Activated CD8-positive, alpha-beta memory T cell treated with anti-CD3 and anti-CD28 coated beads, Interleukin-2, amount 50 U/mL, for 1 hour (primary cell): Measurements from ENCODE around the gene GPR35.

Experiments used
- DNase-seq: peaks from one replicate; pipeline ENCODE4 v3.0.0-alpha.2; 2020; ENCODE audit errors: extremely low read depth

The GPR35 gene, protein sequence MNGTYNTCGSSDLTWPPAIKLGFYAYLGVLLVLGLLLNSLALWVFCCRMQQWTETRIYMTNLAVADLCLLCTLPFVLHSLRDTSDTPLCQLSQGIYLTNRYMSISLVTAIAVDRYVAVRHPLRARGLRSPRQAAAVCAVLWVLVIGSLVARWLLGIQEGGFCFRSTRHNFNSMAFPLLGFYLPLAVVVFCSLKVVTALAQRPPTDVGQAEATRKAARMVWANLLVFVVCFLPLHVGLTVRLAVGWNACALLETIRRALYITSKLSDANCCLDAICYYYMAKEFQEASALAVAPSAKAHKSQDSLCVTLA

GRCh38 chr2:240624950-240625621 lies at the start of gene GPR35:
Gene GPR35 (plus strand): TSS chr2:240625480. CDS start chr2:240629953, 4,473 bp downstream.
- DNase-seq = peak; percentile 82

DNA sequence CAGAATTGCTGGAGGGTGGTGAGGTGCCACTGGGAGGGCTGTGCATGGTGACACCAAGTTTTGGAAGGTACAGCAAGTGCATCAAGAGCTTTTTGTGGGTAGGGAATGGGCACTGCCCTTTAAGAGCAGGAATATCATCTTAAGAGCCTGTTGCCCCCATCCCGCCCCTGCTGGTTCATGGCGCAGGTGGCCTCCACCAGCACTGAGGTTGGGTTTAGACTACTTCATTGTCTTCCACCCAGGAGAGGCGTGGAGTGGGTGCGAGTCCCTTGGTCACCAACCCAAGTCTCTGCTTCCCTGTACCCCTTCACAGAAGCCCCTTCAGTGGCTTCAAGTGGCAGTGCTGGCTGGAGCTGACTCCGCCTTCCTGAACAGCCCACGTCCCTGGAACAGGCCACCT lies 49.2 kb upstream of the GPR35 start:
- DNase-seq = no peak

- no peak for DNase-seq
Observed at GRCh38 chr2:240576436-240577205, 48.7 kb upstream of the GPR35 start.

GRCh38 chr2:240577281-240578109 lies 47.8 kb upstream of the GPR35 start:
- DNase-seq = no peak

GRCh38 chr2:240578110-240578450 lies 47.2 kb upstream of the GPR35 start:
- DNase-seq = no peak

DNA sequence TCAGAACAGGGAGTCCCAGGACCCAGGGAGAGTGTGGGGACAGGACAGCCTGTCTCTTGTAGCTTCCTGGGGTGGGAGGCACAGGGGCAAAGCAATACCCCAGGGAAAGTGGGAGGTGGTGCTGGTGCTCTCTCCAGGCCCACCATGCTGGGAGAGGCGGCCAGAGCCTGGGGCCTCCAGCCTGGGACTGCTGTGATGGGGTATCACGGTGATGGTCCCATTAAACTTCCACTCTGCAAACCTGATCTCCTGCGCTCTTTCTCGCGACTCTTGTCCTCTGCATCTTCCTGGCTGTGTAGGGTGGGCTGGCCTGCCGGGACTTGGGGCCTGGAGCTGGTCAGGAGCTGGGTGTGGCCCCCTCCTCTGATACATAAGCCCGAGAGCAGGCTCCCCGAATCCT lies 46.8 kb upstream of the GPR35 start:
- DNase-seq = no peak

- no peak for DNase-seq
Observed at GRCh38 chr2:240579071-240579762, 46.1 kb upstream of the GPR35 start.

DNA sequence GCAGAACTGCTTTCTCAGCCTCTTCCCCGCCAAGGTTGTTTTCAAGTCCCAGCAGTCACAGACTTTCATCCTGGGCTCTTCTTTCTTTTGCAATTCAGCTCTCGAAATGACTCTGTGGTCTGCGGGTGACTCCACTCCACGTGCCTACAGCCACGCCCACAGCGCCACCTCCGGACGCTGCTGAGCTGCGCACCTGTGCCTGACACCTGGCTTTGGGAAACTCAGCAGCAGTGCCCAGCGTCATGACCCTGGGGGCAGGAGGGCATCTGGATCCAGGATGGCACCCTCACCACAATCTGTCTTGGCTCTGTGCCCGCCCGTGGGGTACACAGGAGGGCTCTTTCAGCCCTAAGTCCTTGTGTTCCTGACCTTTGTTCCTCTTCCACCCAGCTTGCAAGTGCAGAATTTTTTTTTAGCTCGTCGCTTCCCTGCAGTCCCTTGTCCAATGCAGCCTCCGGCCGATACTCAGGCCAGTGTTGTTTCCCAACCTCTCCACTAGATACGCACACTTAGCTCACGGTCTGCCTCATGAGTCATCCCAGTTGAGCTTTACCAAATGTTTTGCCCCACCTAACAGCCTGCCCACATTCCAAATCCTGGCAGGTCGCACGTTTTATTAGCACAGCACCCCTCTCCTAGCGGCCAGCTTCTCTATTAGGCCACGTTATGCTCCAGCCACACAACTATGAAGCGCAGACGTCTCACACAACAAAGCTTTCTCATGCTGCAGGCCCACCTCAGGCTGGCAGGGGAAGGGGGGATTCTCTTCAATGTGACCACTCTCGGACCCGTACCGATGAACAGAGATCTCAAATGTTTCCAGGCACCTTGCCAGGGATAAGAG lies 45.3 kb upstream of the GPR35 start:
- no peak for DNase-seq

- DNase-seq = no peak
Observed at GRCh38 chr2:240581811-240582210, 43.5 kb upstream of the GPR35 start.

- no peak for DNase-seq
Observed at GRCh38 chr2:240582781-240583180, 42.5 kb upstream of the GPR35 start.

GRCh38 chr2:240583774-240584173 lies 41.5 kb upstream of the GPR35 start:
- DNase-seq = no peak

GRCh38 chr2:240584486-240585031 lies 40.7 kb upstream of the GPR35 start:
- no peak for DNase-seq

DNA sequence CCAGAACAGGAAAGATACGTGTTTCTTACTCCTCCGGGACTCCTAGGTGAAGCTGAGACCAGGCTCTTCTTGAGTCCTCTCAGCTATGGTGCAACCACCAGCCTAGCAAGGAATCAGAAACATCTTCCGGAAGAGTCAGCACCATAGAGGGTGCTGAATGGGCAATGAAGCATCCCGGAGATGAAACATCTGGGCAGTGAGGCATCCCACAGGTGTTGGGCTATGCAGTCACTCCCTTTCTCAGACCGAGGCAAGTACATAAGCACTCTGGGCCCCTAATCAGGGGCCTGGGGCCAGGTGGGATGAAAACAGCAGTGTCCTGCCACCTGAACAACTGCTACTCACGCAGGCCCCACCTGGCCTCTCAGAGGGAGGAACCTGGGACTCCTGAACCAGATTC lies 40.2 kb upstream of the GPR35 start:
- no peak for DNase-seq

- DNase-seq = no peak
Observed at GRCh38 chr2:240585681-240586197, 39.5 kb upstream of the GPR35 start.

DNA sequence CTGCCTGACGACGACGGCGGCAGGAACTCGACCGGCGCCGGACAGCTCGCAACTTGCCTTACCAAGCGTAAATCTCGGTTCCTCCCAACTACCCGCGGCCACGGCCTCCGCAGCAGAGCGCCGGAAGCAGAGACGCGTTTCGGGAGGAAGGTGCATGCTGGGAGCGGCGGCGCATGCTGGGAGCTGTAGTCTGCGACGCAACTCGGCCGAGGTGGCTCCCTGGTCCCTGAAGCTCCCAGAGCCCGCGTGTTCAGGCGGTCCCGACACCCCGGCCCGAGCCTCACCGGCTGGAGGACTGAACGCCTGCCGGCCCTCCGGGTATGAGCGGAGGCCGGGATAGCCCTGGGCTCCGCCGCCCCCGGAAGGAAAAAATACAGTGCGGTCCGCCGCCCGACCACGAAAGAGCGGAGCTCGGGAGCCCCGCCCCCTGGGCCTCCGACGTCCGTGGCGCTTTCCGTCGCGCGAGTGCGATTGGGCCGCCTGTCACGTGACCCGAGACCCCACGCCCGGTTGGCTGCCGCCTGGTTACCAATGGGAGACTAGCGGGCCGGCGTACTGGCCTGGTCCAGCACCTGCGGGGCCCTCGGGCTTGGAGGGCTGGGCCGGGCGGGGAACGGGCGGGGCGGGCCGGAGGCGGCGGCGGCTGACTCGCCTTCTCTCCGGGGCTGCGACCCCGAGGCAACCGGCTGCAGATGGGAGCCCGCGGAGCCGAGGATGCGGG lies 38.9 kb upstream of the GPR35 start, which contains the start of gene CAPN10:
TSS of gene CAPN10 (plus strand) at position 537 of the 721 bp plus-strand sequence. CDS start at position 715, 178 bp downstream.
- peak; percentile 88 for DNase-seq

GRCh38 chr2:240586919-240587800 lies 38.1 kb upstream of the GPR35 start:
- DNase-seq = no peak

DNA sequence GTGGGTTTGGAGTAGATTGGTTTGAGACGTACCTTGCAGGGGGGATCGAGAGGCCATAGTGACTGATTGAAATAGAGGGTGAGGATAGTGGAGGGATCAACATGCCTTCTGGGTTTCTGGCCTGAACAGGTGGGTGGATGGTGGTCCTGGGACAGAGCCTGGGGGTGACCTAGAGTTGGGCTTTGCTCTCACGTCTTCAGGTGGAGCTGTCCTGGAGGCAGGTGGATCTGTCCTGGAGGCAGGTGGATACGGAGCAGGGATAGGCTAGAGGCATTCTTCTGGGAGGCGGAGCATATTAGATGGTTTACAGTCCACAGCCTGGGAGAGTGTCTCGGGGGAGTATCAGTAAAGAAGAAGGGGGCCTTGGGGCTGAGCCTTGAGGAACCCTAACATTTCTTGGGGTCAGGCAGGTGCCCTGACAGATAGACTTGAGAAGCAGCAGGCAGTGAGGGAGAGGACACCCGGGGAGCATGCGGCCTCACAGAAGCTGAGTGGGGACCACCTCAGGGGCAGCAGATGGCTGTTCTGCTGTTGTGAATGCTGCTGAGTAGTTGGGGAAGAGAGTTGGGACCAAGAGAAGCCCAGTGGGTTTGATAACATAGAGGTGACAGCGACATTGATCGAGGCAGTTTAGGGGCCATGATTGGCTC lies 37.1 kb upstream of the GPR35 start:
- DNase-seq = no peak
